Activated CD4-positive, alpha-beta T cell treated with anti-CD3 and anti-CD28 coated beads for 1 hour (primary cell): ENCODE measurements around the gene PCDHGA9.
"Not testable (repeated sequence)": the region's sequence is repeated elsewhere in the genome, so short reads cannot be mapped to it uniquely, and the experiment has no call there.

Experiments used
- DNase-seq: peaks from one replicate; pipeline ENCODE4 v3.0.0-alpha.2; 2020

Gene PCDHGA9

DNA sequence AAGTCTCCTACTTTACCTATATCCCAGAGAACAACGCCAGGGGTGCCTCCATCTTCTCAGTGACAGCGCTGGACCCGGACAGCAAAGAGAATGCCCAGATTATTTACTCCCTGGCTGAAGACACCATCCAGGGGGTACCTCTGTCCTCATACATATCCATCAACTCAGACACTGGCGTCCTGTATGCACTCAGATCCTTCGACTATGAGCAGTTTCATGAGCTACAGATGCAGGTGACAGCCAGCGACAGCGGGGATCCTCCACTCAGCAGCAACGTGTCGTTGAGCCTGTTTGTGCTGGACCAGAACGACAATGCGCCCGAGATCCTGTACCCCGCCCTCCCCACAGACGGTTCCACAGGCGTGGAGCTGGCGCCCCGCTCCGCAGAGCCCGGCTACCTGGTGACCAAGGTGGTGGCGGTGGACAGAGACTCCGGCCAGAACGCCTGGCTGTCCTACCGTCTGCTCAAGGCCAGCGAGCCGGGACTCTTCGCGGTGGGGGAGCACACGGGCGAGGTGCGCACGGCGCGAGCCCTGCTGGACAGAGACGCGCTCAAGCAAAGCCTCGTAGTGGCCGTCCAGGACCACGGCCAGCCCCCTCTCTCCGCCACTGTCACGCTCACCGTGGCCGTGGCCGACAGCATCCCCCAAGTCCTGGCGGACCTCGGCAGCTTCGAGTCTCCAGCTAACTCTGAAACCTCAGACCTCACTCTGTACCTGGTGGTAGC, 12.1 kb downstream of the PCDHGA9 start:
- DNase-seq = not testable (repeated sequence)

DNA sequence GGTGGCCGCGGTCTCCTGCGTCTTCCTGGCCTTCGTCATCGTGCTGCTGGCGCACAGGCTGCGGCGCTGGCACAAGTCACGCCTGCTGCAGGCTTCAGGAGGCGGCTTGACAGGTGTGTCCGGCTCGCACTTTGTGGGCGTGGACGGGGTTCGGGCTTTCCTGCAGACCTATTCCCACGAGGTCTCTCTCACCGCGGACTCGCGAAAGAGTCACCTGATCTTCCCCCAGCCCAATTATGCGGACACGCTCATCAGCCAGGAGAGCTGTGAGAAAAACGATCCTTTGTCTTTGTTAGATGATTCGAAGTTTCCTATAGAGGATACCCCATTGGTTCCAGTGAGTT, 12.7 kb downstream of the PCDHGA9 start:
- DNase-seq = not testable (repeated sequence)

DNA sequence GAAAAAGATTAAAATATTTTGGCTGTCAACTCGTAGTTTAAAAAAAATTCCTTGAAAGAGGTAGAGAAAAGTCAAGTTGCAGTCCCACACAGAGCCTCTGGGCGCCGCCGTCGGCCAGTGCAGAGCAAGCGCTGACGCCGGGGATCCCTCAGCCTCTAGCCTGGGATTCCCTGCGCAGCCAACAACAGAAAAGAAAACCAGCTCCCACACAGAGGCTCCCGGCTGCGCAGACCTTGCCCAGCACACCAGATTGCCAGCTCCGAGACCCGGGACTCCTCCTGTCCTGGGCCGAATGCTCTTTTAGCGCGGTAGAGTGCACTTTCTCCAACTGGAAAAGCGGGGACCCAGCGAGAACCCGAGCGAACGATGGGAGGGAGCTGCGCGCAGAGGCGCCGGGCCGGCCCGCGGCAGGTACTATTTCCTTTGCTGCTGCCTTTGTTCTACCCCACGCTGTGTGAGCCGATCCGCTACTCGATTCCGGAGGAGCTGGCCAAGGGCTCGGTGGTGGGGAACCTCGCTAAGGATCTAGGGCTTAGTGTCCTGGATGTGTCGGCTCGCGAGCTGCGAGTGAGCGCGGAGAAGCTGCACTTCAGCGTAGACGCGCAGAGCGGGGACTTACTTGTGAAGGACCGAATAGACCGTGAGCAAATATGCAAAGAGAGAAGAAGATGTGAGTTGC, 15.1 kb downstream of the PCDHGA9 start, which contains the start of gene PCDHGB7:
Gene PCDHGB7 (plus strand): TSS at position 184 of the 679 bp plus-strand sequence. CDS start 183 bp downstream, at position 367.
- not testable (repeated sequence) for DNase-seq

DNA sequence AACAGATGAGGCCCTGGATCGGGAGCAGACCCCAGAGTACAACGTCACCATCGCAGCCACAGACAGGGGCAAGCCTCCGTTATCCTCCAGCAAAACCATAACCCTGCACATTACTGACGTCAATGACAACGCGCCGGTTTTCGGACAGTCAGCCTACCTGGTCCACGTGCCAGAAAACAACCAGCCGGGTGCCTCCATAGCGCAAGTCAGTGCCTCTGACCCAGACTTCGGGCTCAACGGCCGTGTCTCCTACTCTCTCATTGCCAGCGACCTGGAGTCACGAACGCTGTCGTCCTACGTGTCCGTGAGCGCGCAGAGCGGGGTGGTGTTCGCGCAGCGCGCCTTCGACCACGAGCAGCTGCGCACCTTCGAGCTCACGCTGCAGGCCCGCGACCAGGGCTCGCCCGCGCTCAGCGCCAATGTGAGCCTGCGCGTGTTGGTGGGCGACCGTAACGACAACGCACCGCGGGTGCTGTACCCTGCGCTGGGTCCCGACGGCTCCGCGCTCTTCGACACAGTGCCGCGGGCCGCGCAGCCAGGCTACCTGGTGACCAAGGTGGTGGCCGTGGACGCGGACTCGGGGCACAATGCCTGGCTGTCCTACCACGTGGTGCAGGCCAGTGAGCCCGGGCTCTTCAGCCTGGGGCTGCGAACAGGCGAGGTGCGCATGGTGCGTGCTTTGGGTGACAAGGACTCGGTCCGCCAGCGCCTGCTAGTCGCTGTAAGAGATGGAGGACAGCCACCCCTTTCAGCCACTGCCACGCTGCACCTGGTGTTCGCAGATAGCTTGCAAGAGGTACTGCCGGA, 16.7 kb downstream of the PCDHGA9 start:
- DNase-seq = no peak

DNA sequence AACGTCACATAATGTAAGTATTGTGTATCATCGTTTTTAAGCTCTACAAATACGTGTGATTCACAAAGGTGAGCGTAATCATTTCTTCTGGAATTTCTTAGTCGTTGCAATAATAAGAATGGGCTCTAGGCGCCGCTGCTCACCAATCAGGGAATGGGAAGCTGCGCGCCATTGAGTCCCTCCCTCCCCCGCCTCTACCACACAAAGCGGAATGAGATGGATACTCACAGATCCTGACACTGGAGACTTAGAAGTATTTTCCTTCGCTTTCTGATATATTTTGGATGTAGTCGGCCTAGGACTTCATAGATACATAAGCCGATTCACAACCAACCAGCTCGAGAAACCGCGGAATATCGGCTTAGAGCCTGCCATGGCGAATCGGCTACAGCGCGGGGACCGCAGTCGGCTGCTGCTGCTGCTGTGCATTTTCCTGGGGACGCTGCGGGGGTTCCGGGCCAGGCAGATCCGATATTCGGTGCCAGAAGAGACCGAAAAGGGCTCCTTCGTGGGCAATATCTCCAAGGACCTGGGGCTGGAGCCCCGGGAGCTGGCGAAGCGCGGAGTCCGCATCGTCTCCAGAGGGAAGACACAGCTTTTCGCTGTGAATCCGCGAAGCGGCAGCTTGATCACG, 18.4 kb downstream of the PCDHGA9 start, which contains the start of gene PCDHGA11:
Gene PCDHGA11 (plus strand): TSS at position 197 of the 634 bp plus-strand sequence. CDS start 177 bp downstream, at position 374.
- DNase-seq = no peak

- DNase-seq = no peak
Observed at GRCh38 chr5:141421489-141421855, 18.9 kb downstream of the PCDHGA9 start.

- DNase-seq = no peak
Observed at GRCh38 chr5:141422742-141423291, 20.2 kb downstream of the PCDHGA9 start.

- no peak for DNase-seq
Observed at GRCh38 chr5:141427783-141428426, 25.3 kb downstream of the PCDHGA9 start.

- no peak for DNase-seq
Observed at GRCh38 chr5:141430332-141431113, 27.9 kb downstream of the PCDHGA9 start, which contains the start of gene PCDHGA12. Gene PCDHGA12, plus strand, starts transcription at chr5:141430507. Its CDS starts 253 bp downstream, at chr5:141430760.

DNA sequence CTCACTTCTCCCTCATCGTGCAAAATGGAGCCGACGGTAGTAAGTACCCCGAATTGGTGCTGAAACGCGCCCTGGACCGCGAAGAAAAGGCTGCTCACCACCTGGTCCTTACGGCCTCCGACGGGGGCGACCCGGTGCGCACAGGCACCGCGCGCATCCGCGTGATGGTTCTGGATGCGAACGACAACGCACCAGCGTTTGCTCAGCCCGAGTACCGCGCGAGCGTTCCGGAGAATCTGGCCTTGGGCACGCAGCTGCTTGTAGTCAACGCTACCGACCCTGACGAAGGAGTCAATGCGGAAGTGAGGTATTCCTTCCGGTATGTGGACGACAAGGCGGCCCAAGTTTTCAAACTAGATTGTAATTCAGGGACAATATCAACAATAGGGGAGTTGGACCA, 28.7 kb downstream of the PCDHGA9 start:
- DNase-seq = no peak

DNA sequence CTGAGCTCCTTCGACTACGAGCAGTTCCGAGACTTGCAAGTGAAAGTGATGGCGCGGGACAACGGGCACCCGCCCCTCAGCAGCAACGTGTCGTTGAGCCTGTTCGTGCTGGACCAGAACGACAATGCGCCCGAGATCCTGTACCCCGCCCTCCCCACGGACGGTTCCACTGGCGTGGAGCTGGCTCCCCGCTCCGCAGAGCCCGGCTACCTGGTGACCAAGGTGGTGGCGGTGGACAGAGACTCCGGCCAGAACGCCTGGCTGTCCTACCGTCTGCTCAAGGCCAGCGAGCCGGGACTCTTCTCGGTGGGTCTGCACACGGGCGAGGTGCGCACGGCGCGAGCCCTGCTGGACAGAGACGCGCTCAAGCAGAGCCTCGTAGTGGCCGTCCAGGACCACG, 29.7 kb downstream of the PCDHGA9 start:
- DNase-seq = not testable (repeated sequence)

DNA sequence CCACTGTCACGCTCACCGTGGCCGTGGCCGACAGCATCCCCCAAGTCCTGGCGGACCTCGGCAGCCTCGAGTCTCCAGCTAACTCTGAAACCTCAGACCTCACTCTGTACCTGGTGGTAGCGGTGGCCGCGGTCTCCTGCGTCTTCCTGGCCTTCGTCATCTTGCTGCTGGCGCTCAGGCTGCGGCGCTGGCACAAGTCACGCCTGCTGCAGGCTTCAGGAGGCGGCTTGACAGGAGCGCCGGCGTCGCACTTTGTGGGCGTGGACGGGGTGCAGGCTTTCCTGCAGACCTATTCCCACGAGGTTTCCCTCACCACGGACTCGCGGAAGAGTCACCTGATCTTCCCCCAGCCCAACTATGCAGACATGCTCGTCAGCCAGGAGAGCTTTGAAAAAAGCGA, 30.1 kb downstream of the PCDHGA9 start:
- not testable (repeated sequence) for DNase-seq

DNA sequence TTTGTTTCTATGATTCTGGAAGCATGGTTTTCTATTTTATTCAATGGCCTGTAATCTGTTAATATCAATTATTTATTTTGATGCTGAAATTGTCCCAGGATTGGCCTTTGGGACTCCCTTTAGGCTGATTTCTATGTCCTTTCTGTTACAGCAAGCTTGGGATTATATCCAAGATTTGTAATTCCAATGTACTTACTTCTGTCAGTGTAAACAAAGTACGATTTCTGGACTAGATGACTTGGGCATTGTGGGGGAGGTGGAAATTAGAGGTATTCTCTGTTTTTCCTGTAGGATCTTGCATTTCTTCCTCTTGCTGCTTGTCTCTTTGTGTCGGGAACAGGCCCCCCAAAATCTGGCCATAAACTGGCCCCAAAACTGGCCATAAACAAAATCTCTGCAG, 31.4 kb downstream of the PCDHGA9 start:
- no peak for DNase-seq

GRCh38 chr5:141437221-141437620, 34.6 kb downstream of the PCDHGA9 start:
- no peak for DNase-seq

GRCh38 chr5:141439411-141440141, 37.0 kb downstream of the PCDHGA9 start:
- DNase-seq = no peak

DNA sequence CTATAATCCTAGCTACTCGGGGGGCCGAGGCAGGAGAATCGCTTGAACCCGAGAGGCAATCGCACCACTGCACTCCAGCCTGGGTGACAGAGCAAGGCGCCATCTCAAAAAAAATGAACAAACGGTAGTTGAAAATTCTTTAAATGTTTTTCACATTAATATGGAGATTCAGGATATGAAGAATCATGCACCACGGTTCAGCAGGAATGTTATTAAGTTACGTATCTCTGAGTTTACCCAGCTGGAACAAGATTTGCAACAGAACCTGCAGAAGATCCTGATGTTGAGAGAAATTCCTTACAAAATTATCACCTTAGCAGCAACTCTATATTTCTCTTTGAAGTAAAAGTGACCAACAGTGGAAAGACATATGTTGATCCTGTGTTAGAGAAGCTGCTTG, 37.8 kb downstream of the PCDHGA9 start:
- DNase-seq = no peak

- no peak for DNase-seq
Observed at GRCh38 chr5:141441571-141442170, 39.1 kb downstream of the PCDHGA9 start.
